Measurements from ENCODE around the gene RAB7A.

RAB7A gene

DNA sequence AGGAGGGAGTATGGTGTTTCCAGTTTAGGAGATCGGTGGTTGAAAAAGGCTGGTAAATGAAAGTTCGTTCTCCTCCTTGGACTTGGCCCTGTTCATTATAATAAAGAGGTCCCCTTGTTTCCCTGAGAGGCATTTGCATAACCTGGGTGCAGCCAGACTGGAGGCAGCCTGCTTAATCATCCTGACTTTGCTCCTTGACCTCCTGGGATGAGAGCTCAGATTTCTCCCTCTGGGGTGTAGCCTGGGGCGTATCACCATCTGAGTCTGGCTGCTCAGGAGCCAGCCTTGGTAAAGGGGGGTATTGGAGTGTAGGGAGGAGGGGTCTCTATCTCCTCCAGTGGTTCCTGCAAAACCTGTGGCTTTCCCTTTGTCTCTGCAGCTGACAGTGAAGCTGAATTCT, 132.2 kb downstream of the RAB7A start:
- DNase-seq: no peak

DNA sequence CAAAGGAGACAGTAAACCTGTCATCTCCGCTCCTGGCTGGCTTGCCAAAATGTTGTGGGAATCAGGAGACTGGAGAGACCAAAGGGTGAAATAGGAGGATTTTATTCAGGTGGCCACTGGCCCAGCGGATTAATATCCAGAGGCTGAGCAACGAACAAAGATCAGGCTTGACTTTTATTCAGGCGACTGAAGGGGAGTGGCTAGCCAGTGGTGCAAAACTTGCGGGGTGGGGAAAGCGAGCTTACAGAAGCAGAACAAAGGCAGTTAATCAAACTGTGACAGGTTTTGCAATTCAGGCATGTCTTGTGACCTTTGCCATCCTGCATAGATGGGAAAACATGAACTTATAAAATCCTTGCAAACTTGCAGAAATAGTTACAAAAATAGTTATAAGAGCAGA, 133.6 kb downstream of the RAB7A start:
- DNase-seq: no peak

DNA sequence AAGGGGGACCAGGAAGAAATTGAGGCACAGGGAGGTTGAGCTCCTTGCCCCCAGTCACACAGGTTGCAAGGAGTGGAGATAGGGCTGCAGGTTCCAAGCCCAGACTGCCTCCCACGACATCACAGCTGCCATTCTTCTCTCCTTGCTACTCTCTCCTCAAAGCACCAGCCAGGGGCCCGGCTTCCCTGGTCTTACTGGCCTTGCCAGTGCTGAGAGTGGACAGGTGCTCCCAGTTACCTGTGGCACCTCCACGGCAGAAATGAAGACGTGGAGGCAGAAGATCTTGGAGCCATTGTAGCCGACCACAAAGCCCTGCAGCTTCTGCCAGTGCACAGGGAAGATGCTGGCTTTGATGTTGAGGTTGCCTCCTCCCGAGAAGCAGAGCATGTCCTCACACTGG, 135.5 kb downstream of the RAB7A start:
- DNase-seq: no peak

DNA sequence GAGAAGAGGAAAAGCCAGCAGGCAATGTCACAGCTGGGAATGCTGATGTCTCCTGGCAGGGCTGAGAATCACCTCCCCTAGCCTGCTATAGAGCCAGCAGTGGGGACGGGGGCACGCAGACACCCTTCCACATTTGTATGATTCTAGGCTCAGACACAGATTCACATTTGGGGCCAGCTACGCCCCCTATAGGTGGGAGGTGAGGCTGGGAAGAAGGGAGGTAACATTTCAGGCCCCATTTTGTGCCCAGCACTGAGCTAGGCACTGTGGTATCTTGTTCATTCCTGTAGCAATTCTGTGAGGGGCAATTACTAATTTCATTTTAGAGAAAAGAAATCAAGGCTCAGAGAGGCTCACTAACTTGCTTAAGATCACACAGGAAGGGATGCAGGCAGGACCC, 137.6 kb downstream of the RAB7A start:
- no peak for DNase-seq
